NCI-H1048 (cell line): Measurements from ENCODE around the gene LRRC75A.
"Not testable (repeated sequence)": the region's sequence is repeated elsewhere in the genome, so short reads cannot be mapped to it uniquely, and the experiment has no call there.

Source experiments
- DNase-seq: peaks from one replicate; lab custom pipeline; 2025; lab: John Stamatoyannopoulos, UW

The LRRC75A gene

GRCh38 chr17:16491703-16492612 lies at the start of gene LRRC75A:
LRRC75A (minus strand) TSS chr17:16492193; CDS start chr17:16491990, 203 bp downstream.
- DNase-seq = peak; percentile 19

DNA sequence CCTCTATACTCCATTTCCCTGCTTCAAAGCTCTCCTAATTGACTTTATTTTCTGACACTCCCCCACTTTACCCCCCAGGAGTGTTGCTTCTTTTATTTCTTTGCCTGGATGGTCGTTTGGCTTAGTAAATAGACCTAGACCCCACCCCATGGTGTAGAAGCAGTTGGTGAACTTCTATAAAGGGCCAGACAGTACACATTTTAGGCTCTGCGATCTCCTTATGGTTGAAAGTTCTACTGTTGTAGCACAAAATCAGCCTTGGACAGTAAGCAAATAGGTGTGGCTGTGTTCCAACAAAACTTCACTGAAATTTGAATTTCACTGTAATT lies 45.1 kb upstream of the LRRC75A start:
- no peak for DNase-seq

DNA sequence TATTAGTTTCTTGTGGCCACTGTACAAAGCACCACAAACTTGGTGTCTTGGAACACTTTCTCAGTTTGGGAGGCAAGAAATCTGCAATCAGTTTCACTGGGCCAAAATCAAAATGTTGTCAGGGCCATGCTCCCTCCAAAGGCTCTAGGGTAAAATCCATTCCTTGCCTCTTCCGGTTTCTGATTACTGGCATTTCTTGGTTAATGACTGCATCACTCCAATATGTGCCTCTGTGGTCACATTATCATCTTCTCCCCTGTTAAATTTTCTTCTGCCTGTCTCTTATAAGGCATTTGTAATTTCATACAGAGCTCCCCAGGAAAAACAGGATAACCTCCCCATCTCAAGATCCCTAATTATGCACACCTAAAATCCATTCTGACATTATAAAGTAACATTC lies 42.2 kb upstream of the LRRC75A start:
- DNase-seq = no peak

DNA sequence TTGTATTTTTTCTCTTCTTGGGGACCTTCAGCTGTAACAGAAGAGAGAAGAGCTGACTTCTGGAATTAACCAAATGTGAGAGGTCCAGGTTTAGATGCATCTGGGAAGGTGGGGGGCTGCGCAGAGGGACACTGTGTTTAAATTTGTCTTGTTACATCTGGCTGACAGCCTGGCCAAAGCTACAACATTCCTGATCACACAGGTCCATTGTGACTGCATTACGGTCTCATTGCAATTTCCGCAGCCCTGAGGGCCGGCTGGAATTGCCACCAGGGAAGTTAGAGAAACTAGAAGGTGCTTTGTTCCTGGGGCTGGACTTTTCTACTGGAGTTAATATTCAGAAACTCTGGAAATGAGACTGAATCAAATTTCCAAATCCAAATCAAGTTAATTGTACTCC lies 37.9 kb upstream of the LRRC75A start:
- DNase-seq = no peak

GRCh38 chr17:16527298-16527697 lies 35.3 kb upstream of the LRRC75A start:
- DNase-seq = no peak

DNA sequence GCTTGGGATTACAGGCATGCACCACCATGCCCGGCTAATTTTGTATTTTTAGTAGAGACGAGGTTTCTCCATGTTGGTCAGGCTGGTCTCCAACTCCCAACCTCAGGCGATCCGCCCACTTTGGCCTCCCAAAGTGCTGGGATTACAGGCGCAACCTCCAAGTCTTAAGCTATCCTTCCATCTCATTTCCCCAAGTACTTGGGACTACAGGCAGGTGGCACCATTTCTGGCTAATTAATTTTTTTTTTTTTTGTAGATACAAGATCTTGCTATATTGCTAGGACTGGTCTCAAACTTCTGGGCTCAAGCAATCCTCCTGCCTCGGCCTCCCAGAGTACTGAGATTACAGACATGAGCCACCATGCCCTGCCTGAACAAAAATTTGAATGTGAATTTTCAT lies 33.6 kb upstream of the LRRC75A start:
- DNase-seq = not testable (repeated sequence)

DNA sequence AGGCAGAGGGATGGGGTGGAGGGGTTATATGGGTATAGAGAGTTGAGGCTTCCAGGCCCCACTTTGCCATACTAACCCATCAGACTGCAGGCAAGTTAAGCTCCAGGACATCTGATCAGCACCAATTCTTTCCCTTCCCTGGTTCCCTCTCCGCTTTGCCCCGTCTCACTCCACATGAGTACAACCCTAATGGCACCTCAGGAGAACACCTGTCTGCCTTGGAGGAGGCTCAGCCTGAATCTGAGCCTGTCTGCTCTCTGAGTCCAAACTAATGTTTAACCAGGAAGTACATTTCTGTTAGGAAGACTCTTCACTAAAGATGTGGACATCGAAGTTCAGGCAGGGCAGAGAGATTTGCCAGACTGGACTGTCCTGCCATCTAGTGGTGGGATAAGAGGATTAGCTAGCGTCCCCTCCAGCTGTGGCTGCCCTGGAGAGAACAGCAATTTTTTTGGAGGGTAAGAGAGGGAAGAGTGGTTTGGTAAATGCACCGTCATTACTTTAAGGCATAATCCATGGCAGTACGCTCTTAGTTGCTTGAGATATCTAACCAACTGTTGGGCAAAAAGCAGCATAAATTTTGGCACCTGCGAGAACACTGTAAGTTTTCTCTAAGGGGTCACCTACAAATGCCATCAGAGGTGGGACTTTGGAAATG lies 29.2 kb upstream of the LRRC75A start:
- peak; percentile 14 for DNase-seq

DNA sequence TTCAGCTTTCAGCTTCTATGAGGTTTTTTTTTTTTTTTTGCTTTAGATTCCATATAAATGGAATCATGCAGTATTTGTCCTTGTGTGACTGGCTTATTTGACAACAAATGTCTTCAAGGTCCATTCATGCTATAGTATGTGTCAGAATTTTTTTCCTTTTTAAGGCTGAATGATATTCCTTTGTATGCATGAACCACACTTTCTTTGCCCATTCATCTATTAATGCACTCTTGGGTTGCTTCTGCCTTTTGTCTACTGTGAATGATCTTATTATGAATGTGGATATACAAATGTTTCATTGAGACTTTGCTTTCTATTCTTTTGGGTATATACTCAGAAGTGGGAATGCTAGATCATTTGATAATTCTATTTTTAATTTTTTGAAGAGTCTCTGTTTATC lies 27.0 kb upstream of the LRRC75A start:
- no peak for DNase-seq

- no peak for DNase-seq
These were observed 25.5 kb upstream of the LRRC75A start for GRCh38 chr17:16517477-16517876.

DNA sequence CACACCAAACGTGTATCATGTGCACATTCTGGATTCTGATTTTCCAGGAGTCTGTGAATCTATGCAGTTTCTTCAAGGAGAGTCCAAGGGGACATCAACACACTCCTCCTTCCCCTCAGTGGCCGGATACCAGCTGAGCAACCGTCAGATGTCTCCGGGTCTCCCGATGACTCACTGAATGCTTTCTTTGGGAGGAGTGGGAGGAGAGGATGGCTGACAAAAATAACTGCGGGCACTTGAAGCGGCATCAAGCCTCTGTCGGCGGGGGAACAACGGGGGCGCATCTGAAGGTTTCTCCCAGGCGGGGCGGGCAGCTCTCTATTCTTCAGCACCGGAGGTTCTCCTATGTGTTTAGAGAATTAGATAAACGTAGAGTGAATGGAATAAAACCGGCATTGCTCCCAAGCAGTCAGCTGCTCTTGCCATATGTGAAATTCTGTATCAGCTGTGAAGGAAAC lies 24.6 kb upstream of the LRRC75A start:
- DNase-seq = no peak

- no peak for DNase-seq
These were observed 23.9 kb upstream of the LRRC75A start for GRCh38 chr17:16515933-16516332.

DNA sequence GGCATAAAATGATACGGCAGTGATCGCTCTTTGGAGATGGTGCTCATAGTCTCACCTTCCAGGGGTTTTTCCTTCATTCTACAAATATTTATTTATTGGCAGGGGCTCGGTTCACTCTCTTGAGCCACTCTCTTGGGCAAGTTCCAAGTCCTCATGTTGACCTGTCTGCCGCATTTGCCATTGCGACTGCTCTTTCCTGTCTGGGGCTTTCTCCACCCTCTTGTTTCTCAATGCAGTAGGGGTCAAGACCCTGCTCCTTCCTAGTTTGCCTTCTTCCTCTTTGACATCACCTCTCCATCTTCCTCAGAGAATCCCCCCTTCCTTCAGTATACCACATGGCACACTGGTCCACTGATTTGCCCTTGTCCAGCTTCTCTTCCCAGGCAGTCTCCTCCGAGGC lies 21.9 kb upstream of the LRRC75A start:
- DNase-seq = no peak

GRCh38 chr17:16512011-16512410 lies 20.0 kb upstream of the LRRC75A start:
- DNase-seq = no peak

- DNase-seq = no peak
These were observed 19.6 kb upstream of the LRRC75A start for GRCh38 chr17:16511593-16511992.

DNA sequence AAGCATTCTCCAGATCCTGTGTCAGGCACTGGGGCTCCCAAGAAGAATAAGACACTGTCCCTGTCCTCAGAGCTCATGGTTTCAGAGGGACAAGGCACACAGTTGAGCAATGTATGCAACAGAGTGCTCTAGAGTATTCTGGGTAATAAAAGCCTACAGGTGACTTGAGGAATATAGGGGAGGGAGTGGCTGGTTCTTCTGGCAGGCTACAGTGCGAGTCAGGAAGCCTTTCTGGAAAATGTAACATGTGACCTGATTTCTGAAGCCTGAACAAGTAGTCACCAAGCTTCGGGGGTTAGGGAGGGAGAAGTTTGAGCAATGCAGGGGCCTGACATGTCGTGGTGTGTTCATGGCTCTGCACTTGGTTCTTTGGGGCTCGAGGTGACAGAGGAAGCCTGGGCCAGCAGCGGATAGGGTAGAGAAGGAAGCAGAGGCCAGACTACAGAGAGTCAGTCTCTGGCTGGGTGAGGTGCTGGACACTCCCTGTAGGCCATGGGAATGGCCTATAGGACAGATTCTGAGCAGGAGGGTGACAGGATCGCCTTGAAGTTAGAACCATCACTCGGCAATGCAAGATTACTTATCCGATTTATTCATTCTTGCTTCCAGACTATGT lies 16.0 kb upstream of the LRRC75A start:
- no peak for DNase-seq

DNA sequence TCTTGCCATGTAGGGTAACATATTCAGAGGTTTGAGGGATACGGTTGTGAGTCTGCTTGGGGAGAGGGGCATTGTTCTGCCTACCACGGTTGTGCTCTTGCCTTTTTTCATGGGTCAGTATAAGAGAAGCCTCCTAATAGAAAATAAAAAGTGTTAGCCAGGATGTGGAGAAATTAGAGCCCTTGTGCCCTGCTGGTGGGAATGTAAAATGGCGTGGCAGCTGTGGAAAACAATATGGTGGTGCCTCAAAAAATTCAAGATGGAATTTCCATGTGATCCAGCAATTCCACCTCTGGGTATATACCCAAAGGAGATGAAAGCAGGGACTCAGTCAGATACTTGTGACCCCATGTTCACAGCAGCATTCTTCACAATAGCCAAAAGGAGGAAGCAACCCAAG lies 14.2 kb upstream of the LRRC75A start:
- no peak for DNase-seq

DNA sequence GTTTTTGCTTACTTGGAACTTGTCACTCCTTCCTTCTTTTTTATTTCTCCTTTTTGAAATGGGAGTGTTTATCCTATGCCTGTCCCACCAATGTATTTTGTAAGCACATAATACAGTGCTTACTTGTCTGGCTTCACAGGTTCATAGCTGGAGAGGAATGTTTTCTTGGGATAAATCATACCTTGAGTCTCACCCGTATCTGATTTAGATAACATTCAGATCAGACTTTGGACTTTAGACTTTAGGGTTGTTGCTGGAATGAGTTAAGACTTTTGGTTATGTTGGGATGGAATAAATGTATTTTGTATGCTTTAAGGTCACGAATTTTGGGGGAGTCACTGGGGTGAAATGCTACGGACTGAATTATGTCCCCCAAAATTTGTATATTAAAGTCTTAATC lies 13.0 kb upstream of the LRRC75A start:
- no peak for DNase-seq

DNA sequence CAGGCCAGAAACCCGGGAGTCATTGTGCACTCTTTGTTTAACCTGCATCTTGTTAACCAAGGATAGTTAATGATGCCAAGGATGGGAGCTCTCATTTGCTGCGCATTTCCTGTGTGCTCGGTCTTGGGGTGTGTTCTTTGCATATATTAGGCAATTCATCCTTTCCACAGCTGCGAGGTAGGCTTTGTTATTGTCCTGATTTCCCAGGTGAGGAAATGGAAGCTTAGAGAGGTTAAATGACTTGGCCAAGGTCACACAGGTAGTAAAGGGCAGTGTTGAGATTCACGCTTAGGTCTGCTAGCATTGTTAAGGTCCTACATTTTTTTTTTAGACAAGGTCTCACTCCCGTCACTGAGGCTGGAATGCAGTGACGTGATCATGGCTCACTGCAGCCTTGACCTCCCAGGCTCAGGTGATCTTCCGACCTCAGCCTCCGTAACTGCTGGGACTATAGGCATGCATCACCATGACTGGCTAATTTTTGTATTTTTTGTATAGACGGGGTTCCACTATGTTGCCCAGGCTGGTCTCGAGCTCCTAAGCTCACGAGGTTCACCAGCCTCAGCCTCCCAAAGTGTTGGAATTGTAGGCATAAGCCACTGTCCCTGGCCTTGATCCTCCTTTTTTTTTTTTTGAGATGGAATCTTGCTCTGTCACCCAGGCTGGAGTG lies 5.0 kb upstream of the LRRC75A start:
- no peak for DNase-seq

GRCh38 chr17:16495980-16496819 lies 4.2 kb upstream of the LRRC75A start:
- DNase-seq = no peak

DNA sequence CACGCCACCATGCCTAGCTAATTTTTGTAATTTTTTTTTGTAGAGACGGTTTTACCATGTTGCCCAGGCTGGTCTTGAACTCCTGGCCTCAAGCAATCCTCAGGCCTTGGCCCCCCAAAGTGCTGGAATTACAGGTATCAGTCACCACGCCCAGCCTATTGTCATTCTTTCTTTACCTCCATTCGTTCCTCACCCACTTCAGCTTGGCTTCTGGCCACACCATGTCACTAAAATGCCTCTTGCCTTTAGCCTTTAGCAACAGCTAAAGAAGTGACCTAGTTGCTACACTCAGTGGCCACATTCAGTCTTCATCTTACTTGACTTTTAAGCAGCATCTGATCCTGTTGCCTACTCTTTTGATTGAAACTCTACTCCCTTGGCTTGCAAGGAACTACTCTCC lies 3.6 kb upstream of the LRRC75A start:
- no peak for DNase-seq

GRCh38 chr17:16494059-16494458 lies 2.1 kb upstream of the LRRC75A start:
- DNase-seq = no peak
